ENCODE data around the gene PDZD2.

PDZD2 gene

DNA sequence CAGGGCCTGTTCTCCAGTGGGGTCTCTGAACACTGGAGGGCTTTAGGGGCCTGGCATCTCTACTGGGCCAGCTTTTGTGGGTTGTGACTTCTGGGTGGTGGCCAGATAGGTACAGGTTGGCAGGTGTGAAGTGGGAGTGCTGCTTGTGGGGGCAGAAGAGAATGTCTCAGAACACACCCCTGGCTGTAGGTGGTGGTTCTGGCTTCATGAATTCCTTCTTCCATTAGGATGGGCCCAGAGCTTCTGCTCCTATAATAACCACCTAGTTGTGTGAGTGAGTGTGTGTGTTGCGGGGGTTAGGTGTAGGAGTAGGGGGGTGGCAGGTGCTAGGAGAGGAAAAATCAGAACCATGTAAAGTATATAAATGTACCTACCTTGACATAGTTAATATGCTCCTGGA is 1.6 kb downstream of the PDZD2 start:
- no peak for DNase-seq (ENCODE audit: extremely low spot score)
- POLR2A ChIA-PET, result no interaction called here
- TF ChIP-seq, protein P1, sequence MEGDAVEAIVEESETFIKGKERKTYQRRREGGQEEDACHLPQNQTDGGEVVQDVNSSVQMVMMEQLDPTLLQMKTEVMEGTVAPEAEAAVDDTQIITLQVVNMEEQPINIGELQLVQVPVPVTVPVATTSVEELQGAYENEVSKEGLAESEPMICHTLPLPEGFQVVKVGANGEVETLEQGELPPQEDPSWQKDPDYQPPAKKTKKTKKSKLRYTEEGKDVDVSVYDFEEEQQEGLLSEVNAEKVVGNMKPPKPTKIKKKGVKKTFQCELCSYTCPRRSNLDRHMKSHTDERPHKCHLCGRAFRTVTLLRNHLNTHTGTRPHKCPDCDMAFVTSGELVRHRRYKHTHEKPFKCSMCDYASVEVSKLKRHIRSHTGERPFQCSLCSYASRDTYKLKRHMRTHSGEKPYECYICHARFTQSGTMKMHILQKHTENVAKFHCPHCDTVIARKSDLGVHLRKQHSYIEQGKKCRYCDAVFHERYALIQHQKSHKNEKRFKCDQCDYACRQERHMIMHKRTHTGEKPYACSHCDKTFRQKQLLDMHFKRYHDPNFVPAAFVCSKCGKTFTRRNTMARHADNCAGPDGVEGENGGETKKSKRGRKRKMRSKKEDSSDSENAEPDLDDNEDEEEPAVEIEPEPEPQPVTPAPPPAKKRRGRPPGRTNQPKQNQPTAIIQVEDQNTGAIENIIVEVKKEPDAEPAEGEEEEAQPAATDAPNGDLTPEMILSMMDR (IDR thresholded peaks at IDR 0.05; ENCODE audit: control extremely low read depth, extremely low read depth, low read depth, missing control alignments), result no peak
- CTCF ChIA-PET, result interaction anchor here (1.0 kb wide), 1 partner anchor 11 kb away, joined by 4 read pairs; no protein-coding TSS in a partner anchor

DNA sequence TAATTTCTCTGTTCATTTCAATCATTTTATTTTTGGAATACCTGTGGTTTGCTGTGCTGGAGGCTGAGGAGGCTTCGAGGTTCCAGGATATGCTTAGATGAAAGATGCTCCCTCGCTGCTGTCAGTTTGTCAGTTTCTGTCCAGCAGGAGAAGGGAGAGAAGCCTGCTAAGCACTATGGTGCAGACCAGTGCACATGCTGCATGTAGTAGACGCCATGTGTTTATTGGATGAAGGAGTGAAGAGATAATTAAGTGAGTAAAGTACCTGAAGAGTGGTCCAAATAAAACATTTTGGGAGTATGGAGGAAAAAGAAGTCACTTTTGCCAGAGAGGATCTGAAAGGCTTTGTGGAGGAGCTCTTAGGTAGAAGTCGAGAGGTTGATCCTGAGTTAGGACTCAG is 2.1 kb downstream of the PDZD2 start:
- TF ChIP-seq, protein P1 (IDR thresholded peaks at IDR 0.05; ENCODE audit: control extremely low read depth, extremely low read depth, low read depth, missing control alignments), result no peak
- CTCF ChIA-PET, result no interaction called here
- DNase-seq (ENCODE audit: extremely low spot score), result no peak
- POLR2A ChIA-PET, result no interaction called here

DNA sequence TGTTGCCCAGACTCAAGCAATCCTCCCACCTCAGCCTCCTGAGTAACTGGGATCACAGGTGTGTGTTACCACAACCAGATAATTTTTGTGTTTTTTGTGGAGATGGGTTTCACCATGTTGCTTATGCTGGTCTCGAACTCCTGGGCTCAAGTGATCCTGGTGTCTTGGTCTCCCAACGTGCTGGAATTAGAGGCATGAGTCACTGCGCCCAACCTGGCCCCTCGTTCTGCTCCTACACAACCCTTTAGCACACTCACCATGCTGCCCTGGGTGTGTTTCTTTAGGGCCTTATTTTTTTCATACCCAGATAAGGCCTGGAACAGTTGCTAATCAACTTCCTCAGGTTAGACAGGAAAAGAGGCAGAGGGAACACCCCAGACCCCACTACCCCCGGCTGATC is 2.6 kb downstream of the PDZD2 start:
- ChIA-PET CTCF (no interaction called here), POLR2A (no interaction called here)
- DNase-seq (ENCODE audit: extremely low spot score), result no peak
- TF ChIP-seq, protein P1 (IDR thresholded peaks at IDR 0.05; ENCODE audit: control extremely low read depth, extremely low read depth, low read depth, missing control alignments), result no peak

DNA sequence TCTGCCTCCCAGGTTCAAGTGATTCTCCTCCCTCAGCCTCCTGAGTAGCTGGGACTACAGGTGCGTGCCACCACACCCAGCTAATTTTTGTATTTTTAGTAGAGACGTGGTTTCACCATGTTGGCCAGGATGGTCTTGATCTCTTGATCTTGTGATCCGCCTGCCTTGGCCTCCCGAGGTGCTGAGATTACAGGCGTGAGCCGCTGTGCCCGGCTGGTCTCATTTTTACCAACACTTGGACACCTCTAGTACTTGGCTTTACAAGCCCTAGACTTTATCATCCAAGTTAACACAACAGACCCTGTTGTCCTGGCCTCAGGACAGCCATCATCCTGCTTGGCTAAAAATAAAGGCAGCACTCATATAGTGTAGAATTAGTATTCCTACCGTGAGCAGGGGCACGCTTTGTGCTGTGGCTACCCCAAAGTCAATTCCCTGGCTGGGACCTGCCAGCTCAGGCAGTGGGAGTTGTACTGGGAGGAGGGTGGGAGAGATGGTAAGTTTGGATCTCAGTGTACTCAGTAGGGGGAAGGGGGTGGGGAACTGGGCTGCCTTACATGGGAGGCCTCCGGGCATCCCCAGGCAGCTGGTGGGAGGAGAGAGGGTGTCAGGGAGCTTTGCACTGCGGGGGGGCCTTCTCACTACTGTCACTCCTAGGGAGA is 6.6 kb downstream of the PDZD2 start:
- no peak for DNase-seq (ENCODE audit: extremely low spot score)
- CTCF ChIA-PET, result no interaction called here
- TF ChIP-seq, protein P1 (IDR thresholded peaks at IDR 0.05; ENCODE audit: control extremely low read depth, extremely low read depth, low read depth, missing control alignments), result no peak
- POLR2A ChIA-PET, result interaction anchor here (0.6 kb wide), 1 partner anchor 668 kb away, joined by 3 read pairs; no protein-coding TSS in a partner anchor

DNA sequence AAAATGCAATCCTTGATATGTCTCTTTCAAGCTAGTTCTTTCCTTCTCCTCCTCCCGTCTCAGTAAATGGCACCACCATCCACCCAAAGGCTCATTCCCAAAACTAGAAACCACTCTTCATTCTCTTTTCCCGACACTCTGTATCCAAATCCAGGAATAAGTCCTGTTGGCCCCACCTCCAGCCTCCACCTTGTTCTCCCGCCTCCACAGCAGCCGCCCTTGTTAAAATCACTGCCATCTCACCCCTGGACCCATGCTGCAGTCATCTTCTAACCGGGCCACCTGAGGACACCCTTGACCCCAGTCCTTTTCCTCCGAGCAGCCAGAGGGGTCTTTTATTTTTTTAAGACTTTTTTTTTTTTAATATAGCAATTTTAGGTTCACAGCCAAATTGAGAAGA is 9.4 kb downstream of the PDZD2 start:
- TF ChIP-seq, protein P1 (IDR thresholded peaks at IDR 0.05; ENCODE audit: control extremely low read depth, extremely low read depth, low read depth, missing control alignments), result no peak
- DNase-seq (ENCODE audit: extremely low spot score), result no peak
- CTCF ChIA-PET, result interaction anchor here (1.3 to 1.6 kb wide), 2 partner anchors 10 to 14 kb away, joined by 3 to 5 read pairs; no protein-coding TSS in a partner anchor
- POLR2A ChIA-PET, result no interaction called here

DNA sequence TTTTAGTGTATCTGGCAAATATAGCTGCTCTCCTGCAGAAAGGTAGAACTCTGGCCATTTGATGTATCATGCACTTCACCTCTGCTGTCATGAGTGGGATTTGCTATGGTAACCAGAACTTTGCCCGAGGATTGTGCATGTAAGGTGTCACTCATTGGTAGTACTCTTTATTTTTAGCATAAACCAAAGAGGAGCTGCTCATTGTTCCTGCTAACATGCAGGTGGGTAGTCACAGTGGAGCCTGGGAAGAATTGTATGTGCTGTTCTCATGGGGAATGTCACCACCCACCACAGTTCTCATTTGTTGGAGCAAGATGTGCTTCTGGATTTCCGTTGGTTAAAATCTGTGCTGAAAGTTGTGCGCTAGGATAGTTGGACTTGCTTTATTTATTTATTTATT is 12.3 kb downstream of the PDZD2 start:
- ChIA-PET CTCF (interaction anchor here (1.3 to 1.7 kb wide), 2 partner anchors 11 to 13 kb away, joined by 3 to 4 read pairs; no protein-coding TSS in a partner anchor), POLR2A (no interaction called here)
- DNase-seq (ENCODE audit: extremely low spot score), result no peak
- TF ChIP-seq, protein P1 (IDR thresholded peaks at IDR 0.05; ENCODE audit: control extremely low read depth, extremely low read depth, low read depth, missing control alignments), result no peak

Measured in GM10248 (cell line).